GM12865 (cell line): Measurements from ENCODE around the gene DPP6.

Experiments
- DNase-seq: peaks from one replicate; pipeline ENCODE4 v3.0.0; 2010; ENCODE audit warnings: low read depth
- H3K4me3 ChIP-seq: 2 replicates; pipeline ENCODE4 v1.5.1; 2011; ENCODE audit warnings: mild to moderate bottlenecking, low read depth, low read length, control low read depth
- CTCF ChIP-seq: IDR thresholded peaks from 2 replicates; pipeline ENCODE4 v1.5.1; 2011; ENCODE audit warnings: low read length, control low read depth, low read depth, inconsistent platforms; ENCODE audit not compliant: insufficient read depth; ENCODE audit errors: missing control alignments

The DPP6 gene

GRCh38 chr7:154302380-154302779 lies 250.2 kb downstream of the DPP6 start:
- TF ChIP-seq CTCF: no peak
- H3K4me3 ChIP-seq: no peak overlapping the region
- no peak for DNase-seq

GRCh38 chr7:154304231-154304630 lies 252.0 kb downstream of the DPP6 start:
- TF ChIP-seq CTCF: no peak
- no peak for DNase-seq
- no peak overlapping the region for H3K4me3 ChIP-seq

- TF ChIP-seq CTCF: no peak
- no peak overlapping the region for H3K4me3 ChIP-seq
- DNase-seq: no peak
These were observed 252.8 kb downstream of the DPP6 start for GRCh38 chr7:154304740-154305700.

- no peak for DNase-seq
- no peak overlapping the region for H3K4me3 ChIP-seq
- no peak for TF ChIP-seq CTCF
These were observed 253.8 kb downstream of the DPP6 start for GRCh38 chr7:154306036-154306435.

GRCh38 chr7:154308928-154309327 lies 256.7 kb downstream of the DPP6 start:
- H3K4me3 ChIP-seq: no peak overlapping the region
- no peak for DNase-seq
- TF ChIP-seq CTCF: no peak

GRCh38 chr7:154310114-154310513 lies 257.9 kb downstream of the DPP6 start:
- no peak overlapping the region for H3K4me3 ChIP-seq
- no peak for DNase-seq
- no peak for TF ChIP-seq CTCF
